Measurements from ENCODE around the gene NUTM2A. TPM values are rescaled to one million over a fixed set of nuclear protein-coding genes. Genes with fewer than 3 reads are reported as not detected.

The NUTM2A gene
- total RNA-seq, 4 donors from 2014 or later: 1.8 to 6.3 (median 2.4) TPM

Other genes with a start within 250 kb of the NUTM2A start
- gene FAM25A, start 205.2 kb upstream of the NUTM2A start, total RNA-seq: not detected
- 100 to 1,000 TPM; 204 to 241 (median 223) TPM for gene GLUD1, start 130.6 kb upstream of the NUTM2A start, total RNA-seq
- gene SHLD2, start 130.2 kb upstream of the NUTM2A start, total RNA-seq: 10 to 100 TPM; 14.1 to 39.6 (median 28.6) TPM
- gene NUTM2D, start 132.3 kb downstream of the NUTM2A start, total RNA-seq: 1 to 10 TPM; 4.4 to 8.0 (median 6.5) TPM

Measured in tibial nerve (tissue), 4 donors.